T-helper 1 cell (primary cell): ENCODE measurements around the gene SLC13A2.
"Not testable (repeated sequence)": the region's sequence is repeated elsewhere in the genome, so short reads cannot be mapped to it uniquely, and the experiment has no call there.

Experiments used
- DNase-seq, 5 donors: peaks; one replicate each; pipeline ENCODE4 v3.0.0-alpha.2; 2012 to 2020

Gene SLC13A2

GRCh38 chr17:28519236-28519635, 45.8 kb downstream of the SLC13A2 start:
- no peak for DNase-seq

GRCh38 chr17:28520687-28521086, 47.2 kb downstream of the SLC13A2 start:
- no peak for DNase-seq

- no peak for DNase-seq
Observed at GRCh38 chr17:28521311-28522085, 48.1 kb downstream of the SLC13A2 start.

- not testable (repeated sequence) for DNase-seq
Observed at GRCh38 chr17:28522281-28522680, 48.8 kb downstream of the SLC13A2 start.

GRCh38 chr17:28523186-28523585, 49.7 kb downstream of the SLC13A2 start:
- DNase-seq = no peak

GRCh38 chr17:28523876-28524275, 50.4 kb downstream of the SLC13A2 start:
- no peak for DNase-seq

- no peak for DNase-seq
Observed at GRCh38 chr17:28524476-28525424, 51.3 kb downstream of the SLC13A2 start.

GRCh38 chr17:28526381-28526780, 52.9 kb downstream of the SLC13A2 start:
- DNase-seq = no peak

- DNase-seq = no peak
Observed at GRCh38 chr17:28527181-28527681, 53.8 kb downstream of the SLC13A2 start.

GRCh38 chr17:28527859-28528258, 54.4 kb downstream of the SLC13A2 start:
- DNase-seq = no peak

- no peak for DNase-seq
Observed at GRCh38 chr17:28528327-28529012, 55.0 kb downstream of the SLC13A2 start.

GRCh38 chr17:28529013-28529400, 55.6 kb downstream of the SLC13A2 start:
- no peak for DNase-seq

- no peak for DNase-seq
Observed at GRCh38 chr17:28530250-28530649, 56.8 kb downstream of the SLC13A2 start.

GRCh38 chr17:28530926-28531325, 57.5 kb downstream of the SLC13A2 start:
- DNase-seq = no peak

- no peak for DNase-seq
Observed at GRCh38 chr17:28532050-28532960, 58.9 kb downstream of the SLC13A2 start.

- DNase-seq = no peak
Observed at GRCh38 chr17:28533091-28533807, 59.8 kb downstream of the SLC13A2 start.

- DNase-seq = no peak
Observed at GRCh38 chr17:28534740-28535375, 61.4 kb downstream of the SLC13A2 start.

GRCh38 chr17:28536532-28537218, 63.2 kb downstream of the SLC13A2 start:
- no peak for DNase-seq

GRCh38 chr17:28537219-28537610, 63.8 kb downstream of the SLC13A2 start:
- DNase-seq = no peak

GRCh38 chr17:28538296-28538895, 65.0 kb downstream of the SLC13A2 start:
- no peak for DNase-seq
